HepG2 (cell line): ENCODE results near the gene RAD52. TPM values are rescaled to one million over a fixed set of nuclear protein-coding genes. Genes with fewer than 3 reads are reported as not detected.

Experiments
- ATAC-seq: fragments of 200-7000 bp; cut with Tn5 transposase; 3 replicates; pipeline ENCODE4 v1.9.1; 2020; ENCODE audit warnings: mild to moderate bottlenecking, moderate library complexity
- BruUV-seq: library from RNA; stranded (reverse); fragments of 400-500 nt; replicated peaks from 2 replicates; lab custom pipeline; 2021; lab: Mats Ljungman, UMichigan
- CTCF ChIA-PET: fragments of 300-600 bp; formaldehyde crosslinking; extraction: SDS; loops from one replicate; lab custom pipeline; 2021; ENCODE audit warnings: low total read pairs, inconsistent platforms, low intra/inter-chr PET ratio; lab: Yijun Ruan, JAX
- POLR2A ChIA-PET: fragments of 350-600 bp; sonication (Branson Sonifier 250); formaldehyde crosslinking; loops from one replicate; lab custom pipeline; 2020; ENCODE audit warnings: antibody characterized with exemption, inconsistent platforms; lab: Yijun Ruan, JAX
- DNase-seq: peaks from one replicate; pipeline ENCODE4 v3.0.0-alpha.2; 2015; ENCODE audit warnings: low spot score
- FAIRE-seq: peaks from 3 replicates; lab custom pipeline; 2011; peaks lifted over from hg19 to GRCh38; lab: Jason Lieb, UNC
- H2AFZ ChIP-seq: one replicate; pipeline ENCODE4 v1.6.1; 2011; ENCODE audit warnings: low read length, inconsistent platforms
- H3K27ac ChIP-seq: fragments of 300-600 bp; 3 replicates; pipeline ENCODE4 v1.8.0; 2011; ENCODE audit warnings: mixed run types, mild to moderate bottlenecking, mixed read lengths, low read length, inconsistent platforms; ENCODE audit not compliant: insufficient read depth; ENCODE audit errors: extremely low read length
- H3K27me3 ChIP-seq, 2 experiments: fragments of 200-600 bp in 1 of 2; 2 replicates in 1 of 2; 3 replicates in 1 of 2; pipeline versions ENCODE4 v1.6.0 to v1.8.0; 2011; ENCODE audit warnings: low read length in 2 of 2, mild to moderate bottlenecking in 2 of 2, moderate library complexity in 2 of 2, inconsistent platforms in 1 of 2; ENCODE audit not compliant: insufficient read depth in 2 of 2, control insufficient read depth in 1 of 2
- H3K36me3 ChIP-seq, 2 experiments: fragments of 200-600 bp in 1 of 2; replicated peaks in 1 of 2; 2 replicates in 1 of 2; 3 replicates in 1 of 2; pipeline versions ENCODE4 v1.5.1 to v1.8.0; 2011; ENCODE audit warnings: low read length in 2 of 2, inconsistent platforms in 1 of 2; ENCODE audit not compliant: insufficient read depth in 2 of 2, control insufficient read depth in 1 of 2
- H3K4me1 ChIP-seq: 2 replicates; pipeline ENCODE4 v1.5.1; 2012; ENCODE audit warnings: low read length, inconsistent platforms; ENCODE audit not compliant: insufficient read depth
- H3K4me2 ChIP-seq: 2 replicates; pipeline ENCODE4 v1.6.0; 2011; ENCODE audit warnings: low read depth, low read length, inconsistent platforms
- H3K4me3 ChIP-seq, 3 experiments: fragments of 200-600 bp in 1 of 3; sonication (generic), shearing (Covaris generic) in 1 of 3; replicated peaks in 1 of 3; 2 replicates each; pipeline ENCODE4 v1.5.1; 2011 to 2016; ENCODE audit warnings: low read length in 3 of 3, inconsistent platforms in 2 of 3, low read depth in 2 of 3, mild to moderate bottlenecking in 2 of 3, control low read depth in 1 of 3, mixed read lengths in 1 of 3; ENCODE audit not compliant: insufficient read depth in 1 of 3
- H3K79me2 ChIP-seq: one replicate; pipeline ENCODE4 v1.6.1; 2011; ENCODE audit warnings: low read length, inconsistent platforms; ENCODE audit not compliant: insufficient read depth
- H3K9ac ChIP-seq: 2 replicates; pipeline ENCODE4 v1.6.0; 2011; ENCODE audit warnings: mild to moderate bottlenecking, low read depth, low read length, inconsistent platforms; ENCODE audit not compliant: insufficient read depth
- H3K9me3 ChIP-seq: 2 replicates; pipeline ENCODE4 v1.5.1; 2012; ENCODE audit warnings: mild to moderate bottlenecking, low read length
- H4K20me1 ChIP-seq: 2 replicates; pipeline ENCODE4 v1.6.0; 2011; ENCODE audit warnings: inconsistent platforms, mild to moderate bottlenecking, low read length, moderate library complexity; ENCODE audit not compliant: insufficient read depth
- EHMT2 ChIP-seq: fragments of 200-600 bp; sonication (generic); IDR thresholded peaks from 2 replicates; pipeline ENCODE4 v1.7.0; 2017; ENCODE audit warnings: antibody characterized with exemption, low read depth, low read length, borderline replicate concordance
- FOXA1 ChIP-seq, 2 experiments: fragments of 450-650 bp in 1 of 2; sonication (generic) in 1 of 2; formaldehyde crosslinking in 1 of 2; IDR thresholded peaks; 2 replicates each; pipeline versions ENCODE4 v1.4.0 to v1.6.1; 2016 to 2020; ENCODE audit warnings: missing genetic modification reagents in 1 of 2
- GATAD1 ChIP-seq: IDR thresholded peaks from 2 replicates; pipeline ENCODE4 v1.6.1; 2016; ENCODE audit warnings: missing genetic modification reagents, missing compliant biosample characterization
- GZF1 ChIP-seq: sonication (generic); formaldehyde crosslinking; IDR thresholded peaks from 2 replicates; pipeline ENCODE4 v1.5.1; 2020; ENCODE audit warnings: mild to moderate bottlenecking, missing genetic modification reagents
- PLRG1 ChIP-seq: fragments of 450-650 bp; conservative IDR thresholded peaks from 2 replicates; pipeline ENCODE4 v1.6.1; 2016
- SP1 ChIP-seq, 2 experiments: fragments of 450-650 bp in 1 of 2; sonication (generic) in 1 of 2; formaldehyde crosslinking in 1 of 2; IDR thresholded peaks; 2 replicates each; pipeline versions ENCODE4 v1.4.0 to v1.6.1; 2016 to 2020; ENCODE audit warnings: missing genetic modification reagents in 1 of 2
- YEATS2 ChIP-seq: sonication (generic); formaldehyde crosslinking; IDR thresholded peaks from 2 replicates; pipeline ENCODE4 v1.4.0; 2020; ENCODE audit warnings: missing genetic modification reagents, borderline replicate concordance
- ZNF572 ChIP-seq: sonication (generic); formaldehyde crosslinking; IDR thresholded peaks from 2 replicates; pipeline ENCODE4 v1.5.1; 2020; ENCODE audit warnings: mild to moderate bottlenecking, missing genetic modification reagents
- WGBS: methylation state at CpG from one replicate; pipeline ENCODE4 v1.1.6; 2017; ENCODE audit warnings: low lambda C conversion rate; 5-methylcytosine and 5-hydroxymethylcytosine counted together
- in situ Hi-C: cut with HindIII; loops from 2 replicates; pipeline ENCODE4 v1.10.0; 2017; ENCODE audit warnings: low pct_unique_long_range_greater_than_20kb; ENCODE audit not compliant: extremely low pct_ligation_motif_present
- intact Hi-C: fragments of 100-400 bp; cut with micrococcal nuclease; formaldehyde crosslinking; loops from one replicate; pipeline ENCODE4 v1.10.0; 2022; ENCODE audit not compliant: unreplicated experiment
- polyA plus RNA-seq, 8 experiments: library from polyadenylated mRNA; depleted of rRNA in 3 of 8; stranded (reverse) in 7 of 8; unstranded in 1 of 8; fragments of >200 nt; fragmentation: Illumina TruSeq in 4 of 8; extraction: Trizol in 4 of 8; gene quantifications; 2 replicates each; pipeline versions ENCODE4 v1.2.1 to v1.2.3, GENCODE V29; 2011 to 2016; ENCODE audit warnings: low read depth in 4 of 8, missing spikeins in 1 of 8, mixed read lengths in 1 of 8; ENCODE audit not compliant: insufficient read depth in 1 of 8
- total RNA-seq, 5 experiments: library from RNA; depleted of rRNA; stranded (reverse); fragments of >200 nt; fragmentation: Illumina TruSeq; extraction: Trizol; gene quantifications; 2 replicates each; pipeline ENCODE4 v1.2.3, GENCODE V29; 2016; ENCODE audit warnings: low read depth in 1 of 5
- TF ChIP-seq, protein P1 (sequence below): sonication (generic); formaldehyde crosslinking; IDR thresholded peaks from one replicate; pipeline ENCODE4 v1.5.1; 2020; ENCODE audit warnings: mild to moderate bottlenecking, missing genetic modification reagents; ENCODE audit errors: not compliant biosample characterization

Gene RAD52
- total and polyA plus RNA-seq, 2 of the 13 experiments (the other 11 are each of a cell fraction or from before 2014, with no cell fraction given) = 14.3 to 19.9 TPM

DNA sequence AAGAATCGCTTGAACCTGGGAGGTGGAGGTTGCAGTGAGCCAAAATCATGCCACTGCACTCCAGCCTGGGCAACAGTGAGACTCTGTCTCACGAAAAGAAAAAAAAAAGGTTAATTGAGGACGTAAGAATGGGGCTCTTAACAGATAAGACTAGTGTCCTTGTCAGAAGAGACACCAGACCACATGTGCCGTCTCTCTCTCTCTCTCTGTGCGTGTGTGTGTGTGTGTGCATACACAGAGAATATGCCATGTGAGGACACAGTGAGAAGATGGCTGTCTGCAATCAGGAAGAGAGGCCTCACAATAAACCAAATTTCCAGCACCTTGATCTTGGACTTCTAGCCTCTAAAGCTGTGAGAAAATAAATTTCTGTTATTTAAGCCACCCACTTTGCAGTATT lies 29.9 kb upstream of the RAD52 start (continued):
- no peak for TF ChIP-seq GATAD1
- no peak for TF ChIP-seq ZNF572 (CRISPR knock-in tag)
- no peak for TF ChIP-seq YEATS2

DNA sequence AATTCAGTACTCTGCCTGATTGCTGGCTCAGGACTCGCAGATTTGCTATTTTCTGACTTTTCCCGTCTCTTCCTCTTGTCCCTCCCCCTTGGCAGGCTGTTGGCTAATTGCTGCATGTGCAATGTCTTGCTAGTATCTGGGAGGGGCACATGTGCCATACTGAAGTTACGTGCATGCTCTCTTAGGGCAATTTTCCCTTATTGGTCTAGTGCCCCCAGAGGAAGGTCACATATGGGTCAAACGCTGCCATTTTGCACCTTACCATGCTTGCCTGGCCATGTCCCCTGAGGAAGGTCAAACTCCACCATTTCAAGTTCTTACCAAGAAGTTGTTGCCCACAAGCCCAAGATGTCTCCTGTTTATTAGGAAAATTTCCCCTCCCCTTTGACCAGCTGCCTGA lies 27.7 kb upstream of the RAD52 start:
- no peak for FAIRE-seq
- no peak for DNase-seq
- Histone ChIP-seq H3K36me3 (no peaks in the 10 kb centered on the region), H3K27me3 (no peaks in the 10 kb centered on the region), H3K9me3 (no peaks in the 10 kb centered on the region), H3K4me2 (no peak overlapping the region), H3K27ac (no peak overlapping the region), H4K20me1 (no peaks in the 10 kb centered on the region), H3K4me3 (no peak overlapping the region), H3K4me1 (no peaks in the 10 kb centered on the region), H3K9ac (no peak overlapping the region), H3K79me2 (no peaks in the 10 kb centered on the region), H2AFZ (no peak overlapping the region)
- CTCF ChIA-PET = no interaction called here
- 94% methylated on average over 4 of the region's 4 CpGs for WGBS
- no peak for ATAC-seq
- BruUV-seq = no TSS peak
- in situ Hi-C loops = no loop called here
- POLR2A ChIA-PET = no interaction called here
- intact Hi-C loops = no loop called here
- TF ChIP-seq PLRG1 = no peak
- TF ChIP-seq EHMT2 = 0 out of 2 replicates have a peak, but pooled peaks have one; percentile 56

DNA sequence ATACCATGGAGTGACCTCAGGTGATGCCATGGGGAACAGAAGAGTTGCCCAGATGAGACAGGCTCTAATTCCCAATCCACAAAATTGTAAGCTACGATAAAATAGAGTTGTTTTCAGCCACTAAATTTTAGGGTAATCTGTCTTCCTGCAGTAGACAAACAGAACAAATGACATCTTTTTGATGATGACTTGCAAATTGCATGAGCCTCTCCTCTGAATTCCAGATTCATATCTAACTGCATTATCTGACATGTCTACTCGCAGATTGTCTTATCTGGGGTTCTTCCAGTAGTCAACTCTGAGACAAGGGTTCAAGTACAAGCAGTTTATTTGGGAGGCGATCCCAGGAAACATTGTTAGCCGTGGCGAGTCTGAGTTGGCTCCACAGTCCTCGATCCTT lies 27.1 kb upstream of the RAD52 start:
- H4K20me1 ChIP-seq = no peaks in the 10 kb centered on the region
- no TSS peak for BruUV-seq
- H3K36me3 ChIP-seq = no peaks in the 10 kb centered on the region
- intact Hi-C loops = no loop called here
- POLR2A ChIA-PET = no interaction called here
- in situ Hi-C loops = no loop called here
- no peak overlapping the region for H2AFZ ChIP-seq
- H3K4me2 ChIP-seq = no peak overlapping the region
- no peak for ATAC-seq
- no peak overlapping the region for H3K4me3 ChIP-seq
- WGBS = 78% methylated on average over 6 of the region's 6 CpGs
- H3K79me2 ChIP-seq = no peaks in the 10 kb centered on the region
- H3K9me3 ChIP-seq = no peaks in the 10 kb centered on the region
- no peak overlapping the region for H3K9ac ChIP-seq
- DNase-seq = no peak
- no peaks in the 10 kb centered on the region for H3K27me3 ChIP-seq
- no peak for FAIRE-seq
- CTCF ChIA-PET = no interaction called here
- H3K4me1 ChIP-seq = no peaks in the 10 kb centered on the region
- no peak overlapping the region for H3K27ac ChIP-seq
- TF ChIP-seq FOXA1 (IDR thresholded peaks at IDR 0.05) (no peak), FOXA1 (CRISPR knock-in tag; IDR thresholded peaks at IDR 0.05) (no peak), GZF1 (CRISPR knock-in tag) (no peak), SP1 (IDR thresholded peaks at IDR 0.05) (no peak), SP1 (CRISPR knock-in tag; IDR thresholded peaks at IDR 0.05) (no peak)
- TF ChIP-seq, protein P1, sequence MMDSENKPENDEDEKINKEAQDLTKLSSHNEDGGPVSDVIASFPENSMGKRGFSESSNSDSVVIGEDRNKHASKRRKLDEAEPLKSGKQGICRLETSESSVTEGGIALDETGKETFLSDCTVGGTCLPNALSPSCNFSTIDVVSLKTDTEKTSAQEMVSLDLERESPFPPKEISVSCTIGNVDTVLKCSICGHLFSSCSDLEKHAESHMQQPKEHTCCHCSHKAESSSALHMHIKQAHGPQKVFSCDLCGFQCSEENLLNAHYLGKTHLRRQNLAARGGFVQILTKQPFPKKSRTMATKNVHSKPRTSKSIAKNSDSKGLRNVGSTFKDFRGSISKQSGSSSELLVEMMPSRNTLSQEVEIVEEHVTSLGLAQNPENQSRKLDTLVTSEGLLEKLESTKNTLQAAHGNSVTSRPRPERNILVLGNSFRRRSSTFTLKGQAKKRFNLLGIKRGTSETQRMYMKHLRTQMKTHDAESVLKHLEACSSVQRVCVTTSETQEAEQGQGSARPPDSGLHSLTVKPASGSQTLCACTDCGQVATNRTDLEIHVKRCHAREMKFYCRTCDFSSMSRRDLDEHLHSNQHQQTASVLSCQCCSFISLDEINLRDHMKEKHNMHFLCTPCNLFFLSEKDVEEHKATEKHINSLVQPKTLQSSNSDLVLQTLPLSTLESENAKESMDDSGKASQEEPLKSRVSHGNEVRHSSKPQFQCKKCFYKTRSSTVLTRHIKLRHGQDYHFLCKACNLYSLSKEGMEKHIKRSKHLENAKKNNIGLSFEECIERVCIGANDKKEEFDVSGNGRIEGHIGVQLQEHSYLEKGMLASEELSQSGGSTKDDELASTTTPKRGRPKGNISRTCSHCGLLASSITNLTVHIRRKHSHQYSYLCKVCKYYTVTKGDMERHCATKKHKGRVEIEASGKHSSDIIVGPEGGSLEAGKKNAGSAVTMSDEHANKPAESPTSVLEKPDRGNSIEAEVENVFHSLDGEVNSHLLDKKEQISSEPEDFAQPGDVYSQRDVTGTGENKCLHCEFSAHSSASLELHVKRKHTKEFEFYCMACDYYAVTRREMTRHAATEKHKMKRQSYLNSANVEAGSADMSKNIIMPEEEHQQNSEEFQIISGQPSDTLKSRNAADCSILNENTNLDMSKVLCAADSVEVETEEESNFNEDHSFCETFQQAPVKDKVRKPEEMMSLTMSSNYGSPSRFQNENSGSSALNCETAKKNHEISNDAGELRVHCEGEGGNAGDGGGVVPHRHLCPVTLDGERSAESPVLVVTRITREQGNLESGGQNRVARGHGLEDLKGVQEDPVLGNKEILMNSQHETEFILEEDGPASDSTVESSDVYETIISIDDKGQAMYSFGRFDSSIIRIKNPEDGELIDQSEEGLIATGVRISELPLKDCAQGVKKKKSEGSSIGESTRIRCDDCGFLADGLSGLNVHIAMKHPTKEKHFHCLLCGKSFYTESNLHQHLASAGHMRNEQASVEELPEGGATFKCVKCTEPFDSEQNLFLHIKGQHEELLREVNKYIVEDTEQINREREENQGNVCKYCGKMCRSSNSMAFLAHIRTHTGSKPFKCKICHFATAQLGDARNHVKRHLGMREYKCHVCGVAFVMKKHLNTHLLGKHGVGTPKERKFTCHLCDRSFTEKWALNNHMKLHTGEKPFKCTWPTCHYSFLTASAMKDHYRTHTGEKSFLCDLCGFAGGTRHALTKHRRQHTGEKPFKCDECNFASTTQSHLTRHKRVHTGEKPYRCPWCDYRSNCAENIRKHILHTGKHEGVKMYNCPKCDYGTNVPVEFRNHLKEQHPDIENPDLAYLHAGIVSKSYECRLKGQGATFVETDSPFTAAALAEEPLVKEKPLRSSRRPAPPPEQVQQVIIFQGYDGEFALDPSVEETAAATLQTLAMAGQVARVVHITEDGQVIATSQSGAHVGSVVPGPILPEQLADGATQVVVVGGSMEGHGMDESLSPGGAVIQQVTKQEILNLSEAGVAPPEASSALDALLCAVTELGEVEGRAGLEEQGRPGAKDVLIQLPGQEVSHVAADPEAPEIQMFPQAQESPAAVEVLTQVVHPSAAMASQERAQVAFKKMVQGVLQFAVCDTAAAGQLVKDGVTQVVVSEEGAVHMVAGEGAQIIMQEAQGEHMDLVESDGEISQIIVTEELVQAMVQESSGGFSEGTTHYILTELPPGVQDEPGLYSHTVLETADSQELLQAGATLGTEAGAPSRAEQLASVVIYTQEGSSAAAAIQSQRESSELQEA (CRISPR knock-in tag) = no peak
